KMS-11 (cell line): ENCODE measurements around the gene PDK3.

Source experiments
- H2AFZ ChIP-seq: fragments of 200-600 bp; sonication (generic); 2 replicates; pipeline ENCODE4 v1.6.1; 2016; ENCODE audit warnings: antibody characterized with exemption, mixed run types, low read depth
- H3K27ac ChIP-seq: fragments of 200-600 bp; sonication (generic); 2 replicates; pipeline ENCODE4 v1.6.1; 2016; ENCODE audit warnings: mild to moderate bottlenecking, mixed run types
- H3K27me3 ChIP-seq: fragments of 200-600 bp; sonication (generic); 2 replicates; pipeline ENCODE4 v1.6.1; 2017; ENCODE audit warnings: mild to moderate bottlenecking, low read depth, mixed run types, moderate library complexity; ENCODE audit not compliant: insufficient read depth
- H3K36me3 ChIP-seq: fragments of 200-600 bp; sonication (generic); 2 replicates; pipeline ENCODE4 v1.6.1; 2017; ENCODE audit warnings: mild to moderate bottlenecking, mixed run types; ENCODE audit not compliant: insufficient read depth
- H3K4me1 ChIP-seq: fragments of 200-600 bp; sonication (generic); 2 replicates; pipeline ENCODE4 v1.6.1; 2016; ENCODE audit warnings: mild to moderate bottlenecking, low read depth, mixed run types; ENCODE audit not compliant: poor library complexity, severe bottlenecking
- H3K4me2 ChIP-seq: fragments of 200-600 bp; sonication (generic); 2 replicates; pipeline ENCODE4 v1.7.0; 2016; ENCODE audit warnings: mild to moderate bottlenecking, mixed run types
- H3K4me3 ChIP-seq: fragments of 200-600 bp; sonication (generic); IDR thresholded peaks from 2 replicates; pipeline ENCODE4 v1.6.1; 2017; ENCODE audit warnings: low read depth, low read length, mixed read lengths; ENCODE audit not compliant: insufficient read depth
- H3K79me2 ChIP-seq: fragments of 200-600 bp; sonication (generic); 2 replicates; pipeline ENCODE4 v1.6.1; 2016; ENCODE audit warnings: low read depth, mixed run types; ENCODE audit not compliant: insufficient read depth
- H3K9ac ChIP-seq: fragments of 200-600 bp; sonication (generic); 2 replicates; pipeline ENCODE4 v1.6.1; 2016; ENCODE audit warnings: mild to moderate bottlenecking, mixed run types
- H4K20me1 ChIP-seq: fragments of 200-600 bp; sonication (generic); 2 replicates; pipeline ENCODE4 v1.6.1; 2016; ENCODE audit warnings: mild to moderate bottlenecking, mixed run types; ENCODE audit not compliant: insufficient read depth
- CTCF ChIP-seq: fragments of 200-600 bp; sonication (generic); conservative IDR thresholded peaks from 2 replicates; pipeline ENCODE4 v1.6.1; 2017; ENCODE audit warnings: low read depth, mild to moderate bottlenecking, antibody characterized with exemption, low read length, moderate library complexity, mixed read lengths

The PDK3 gene

GRCh38 chrX:24483596-24483995, 18.5 kb downstream of the PDK3 start:
- TF ChIP-seq CTCF, result no peak
- Histone ChIP-seq H3K4me1 (peaks cover 24% of the 10 kb centered on the region), H4K20me1 (no peaks in the 10 kb centered on the region), H3K79me2 (no peaks in the 10 kb centered on the region), H3K27ac (no peak overlapping the region), H2AFZ (no peak overlapping the region), H3K27me3 (no peaks in the 10 kb centered on the region), H3K9ac (no peak overlapping the region), H3K4me2 (no peak overlapping the region), H3K36me3 (no peaks in the 10 kb centered on the region), H3K4me3 (no peak overlapping the region)

- Histone ChIP-seq H3K4me2 (no peak overlapping the region), H3K4me1 (peaks cover 8% of the 10 kb centered on the region), H3K27me3 (no peaks in the 10 kb centered on the region), H2AFZ (no peak overlapping the region), H3K79me2 (no peaks in the 10 kb centered on the region), H4K20me1 (no peaks in the 10 kb centered on the region), H3K9ac (no peak overlapping the region), H3K27ac (no peak overlapping the region), H3K4me3 (no peak overlapping the region), H3K36me3 (no peaks in the 10 kb centered on the region)
- no peak for TF ChIP-seq CTCF
Observed at GRCh38 chrX:24485323-24485722, 20.2 kb downstream of the PDK3 start.

- H3K4me1 ChIP-seq, result peaks cover 2% of the 10 kb centered on the region
- H2AFZ ChIP-seq, result no peak overlapping the region
- no peak overlapping the region for H3K27ac ChIP-seq
- no peaks in the 10 kb centered on the region for H3K79me2 ChIP-seq
- H3K4me2 ChIP-seq, result no peak overlapping the region
- no peaks in the 10 kb centered on the region for H4K20me1 ChIP-seq
- H3K27me3 ChIP-seq, result no peaks in the 10 kb centered on the region
- no peak overlapping the region for H3K9ac ChIP-seq
- no peak overlapping the region for H3K4me3 ChIP-seq
- H3K36me3 ChIP-seq, result no peaks in the 10 kb centered on the region
- TF ChIP-seq CTCF, result no peak
Observed at GRCh38 chrX:24485976-24486680, 21.0 kb downstream of the PDK3 start.

GRCh38 chrX:24487571-24487970, 22.5 kb downstream of the PDK3 start:
- no peak overlapping the region for H3K9ac ChIP-seq
- no peak overlapping the region for H3K4me2 ChIP-seq
- H3K4me1 ChIP-seq, result no peaks in the 10 kb centered on the region
- H3K27ac ChIP-seq, result no peak overlapping the region
- TF ChIP-seq CTCF, result no peak
- H3K36me3 ChIP-seq, result no peaks in the 10 kb centered on the region
- H3K79me2 ChIP-seq, result no peaks in the 10 kb centered on the region
- H3K4me3 ChIP-seq, result no peak overlapping the region
- no peak overlapping the region for H2AFZ ChIP-seq
- no peaks in the 10 kb centered on the region for H4K20me1 ChIP-seq
- H3K27me3 ChIP-seq, result no peaks in the 10 kb centered on the region
